ENCODE data around the gene MAP3K4.

Gene MAP3K4

GRCh38 chr6:161152527-161152862 lies 160.9 kb downstream of the MAP3K4 start:
- no peak for DNase-seq

- DNase-seq = no peak
Measured at GRCh38 chr6:161152907-161153662, 161.5 kb downstream of the MAP3K4 start.

GRCh38 chr6:161153725-161154124 lies 162.2 kb downstream of the MAP3K4 start:
- no peak for DNase-seq

GRCh38 chr6:161154796-161155335 lies 163.3 kb downstream of the MAP3K4 start:
- DNase-seq = no peak

- no peak for DNase-seq
Measured at GRCh38 chr6:161161121-161161520, 169.6 kb downstream of the MAP3K4 start.

- no peak for DNase-seq
Measured at GRCh38 chr6:161161889-161162624, 170.5 kb downstream of the MAP3K4 start.

- DNase-seq = no peak
Measured at GRCh38 chr6:161162722-161163121, 171.2 kb downstream of the MAP3K4 start.

GRCh38 chr6:161163466-161164181 lies 172.1 kb downstream of the MAP3K4 start:
- DNase-seq = no peak

- DNase-seq = no peak
Measured at GRCh38 chr6:161164182-161164625, 172.6 kb downstream of the MAP3K4 start.

- no peak for DNase-seq
Measured at GRCh38 chr6:161166176-161166575, 174.6 kb downstream of the MAP3K4 start.

- no peak for DNase-seq
Measured at GRCh38 chr6:161166677-161167076, 175.1 kb downstream of the MAP3K4 start.
